ENCODE results near the gene TOMM70.

- TF ChIP-seq POLR2A (IDR thresholded peaks at IDR 0.05; ENCODE audit: low read length): no peak
- no peak for TF ChIP-seq GATA1 (IDR thresholded peaks at IDR 0.05; ENCODE audit: low read depth, low read length)
Measured at GRCh38 chr3:100412912-100413590, 12.2 kb upstream of the TOMM70 start.

All from erythroblast (primary cell).